ENCODE results near the gene KCTD1.

KCTD1 gene

GRCh38 chr18:26424428-26425147, 123.8 kb downstream of the KCTD1 start:
- ATAC-seq (peak; percentile 9), DNase-seq (no peak)

- no peak for ATAC-seq
- DNase-seq = no peak
Measured at GRCh38 chr18:26422472-26423162, 125.7 kb downstream of the KCTD1 start.

- ATAC-seq (no peak), DNase-seq (no peak)
Measured at GRCh38 chr18:26421931-26422330, 126.4 kb downstream of the KCTD1 start.

GRCh38 chr18:26421503-26421902, 126.8 kb downstream of the KCTD1 start:
- ATAC-seq (no peak), DNase-seq (no peak)

- no peak for ATAC-seq
- DNase-seq = no peak
Measured at GRCh38 chr18:26419746-26420145, 128.6 kb downstream of the KCTD1 start.

GRCh38 chr18:26418225-26418624, 130.1 kb downstream of the KCTD1 start:
- DNase-seq = no peak
- no peak for ATAC-seq

GRCh38 chr18:26417190-26417589, 131.2 kb downstream of the KCTD1 start:
- DNase-seq = no peak
- no peak for ATAC-seq

GRCh38 chr18:26416652-26417150, 131.7 kb downstream of the KCTD1 start:
- DNase-seq (no peak), ATAC-seq (no peak)

- ATAC-seq (no peak), DNase-seq (no peak)
Measured at GRCh38 chr18:26415631-26416030, 132.7 kb downstream of the KCTD1 start.

GRCh38 chr18:26414901-26415440, 133.4 kb downstream of the KCTD1 start:
- no peak for ATAC-seq
- no peak for DNase-seq

- ATAC-seq (no peak), DNase-seq (no peak)
Measured at GRCh38 chr18:26409091-26409490, 139.3 kb downstream of the KCTD1 start.

- DNase-seq (no peak), ATAC-seq (no peak)
Measured at GRCh38 chr18:26407736-26408601, 140.4 kb downstream of the KCTD1 start.

GRCh38 chr18:26406854-26407517, 141.4 kb downstream of the KCTD1 start:
- no peak for DNase-seq
- no peak for ATAC-seq

- ATAC-seq = no peak
- no peak for DNase-seq
Measured at GRCh38 chr18:26406324-26406723, 142.0 kb downstream of the KCTD1 start.

- DNase-seq (peak; percentile 6), ATAC-seq (no peak)
Measured at GRCh38 chr18:26405190-26405801, 143.1 kb downstream of the KCTD1 start.
